B cell (primary cell): ENCODE data around the gene CHD6.

Experiments used
- CTCF ChIP-seq: fragments of 200-600 bp; IDR thresholded peaks from one replicate; pipeline ENCODE4 v1.8.0; 2022; ENCODE audit warnings: antibody characterized with exemption, mild to moderate bottlenecking
- EZH2 ChIP-seq: IDR thresholded peaks from 2 replicates; pipeline ENCODE4 v1.6.1; 2012; ENCODE audit warnings: borderline replicate concordance, low read depth, mild to moderate bottlenecking, moderate library complexity, low read length; ENCODE audit not compliant: insufficient read depth, poor library complexity, severe bottlenecking

GRCh38 chr20:41508335-41508734, 109.8 kb downstream of the CHD6 start:
- no peak for TF ChIP-seq CTCF
- TF ChIP-seq EZH2 = no peak
